Activated T-cell treated with anti-CD3 and anti-CD28 coated beads, Interleukin-2, amount 50 U/mL, for 24 hours (primary cell): Measurements from ENCODE around the gene XIRP1.
"Not testable (repeated sequence)": the region's sequence is repeated elsewhere in the genome, so short reads cannot be mapped to it uniquely, and the experiment has no call there.

Experiments
- DNase-seq: peaks from one replicate; pipeline ENCODE4 v3.0.0-alpha.2; 2020
- H3K27ac Mint-ChIP-seq: 2 replicates; pipeline ENCODE4 v1.8.0; 2020; ENCODE audit warnings: mild to moderate bottlenecking, mixed read lengths
- H3K27me3 Mint-ChIP-seq: 2 replicates; pipeline ENCODE4 v1.8.0; 2020; ENCODE audit warnings: mixed read lengths
- H3K36me3 Mint-ChIP-seq: 2 replicates; pipeline ENCODE4 v1.8.0; 2020; ENCODE audit warnings: low read depth, mixed read lengths
- H3K4me1 Mint-ChIP-seq: 2 replicates; pipeline ENCODE4 v1.8.0; 2020; ENCODE audit warnings: low read depth, mixed read lengths
- H3K4me3 Mint-ChIP-seq: 2 replicates; pipeline ENCODE4 v1.8.0; 2020; ENCODE audit warnings: mild to moderate bottlenecking, moderate library complexity, mixed read lengths
- H3K9me3 Mint-ChIP-seq: 2 replicates; pipeline ENCODE4 v1.8.0; 2020; ENCODE audit warnings: mixed read lengths

The XIRP1 gene

GRCh38 chr3:39192490-39193092 is at the start of gene XIRP1:
TSS of gene XIRP1 (minus strand) at chr3:39192595. CDS start at chr3:39189445, 3,150 bp downstream.
- peaks cover 8% of the 10 kb centered on the region for H3K36me3 Mint-ChIP-seq
- no peak for DNase-seq
- H3K9me3 Mint-ChIP-seq, result peaks cover 3% of the 10 kb centered on the region
- peaks cover 51% of the 10 kb centered on the region for H3K4me1 Mint-ChIP-seq
- H3K4me3 Mint-ChIP-seq, result peak within 1 kb of the TSS; percentile 50
- peak within 1 kb of the TSS; percentile 78 for H3K27ac Mint-ChIP-seq
- H3K27me3 Mint-ChIP-seq, result no peaks in the 10 kb centered on the region

- peaks cover 7% of the 10 kb centered on the region for H3K27me3 Mint-ChIP-seq
- no peaks in the 10 kb centered on the region for H3K36me3 Mint-ChIP-seq
- H3K4me1 Mint-ChIP-seq, result peaks cover 3% of the 10 kb centered on the region
- DNase-seq, result no peak
- no peaks in the 10 kb centered on the region for H3K9me3 Mint-ChIP-seq
- H3K4me3 Mint-ChIP-seq, result no peak overlapping the region
- H3K27ac Mint-ChIP-seq, result no peak overlapping the region
These were observed 49.2 kb upstream of the XIRP1 start for GRCh38 chr3:39241561-39241960.

- no peak for DNase-seq
- H3K4me1 Mint-ChIP-seq, result peaks cover 13% of the 10 kb centered on the region
- H3K36me3 Mint-ChIP-seq, result no peaks in the 10 kb centered on the region
- peaks cover 16% of the 10 kb centered on the region for H3K27me3 Mint-ChIP-seq
- H3K27ac Mint-ChIP-seq, result no peak overlapping the region
- no peak overlapping the region for H3K4me3 Mint-ChIP-seq
- H3K9me3 Mint-ChIP-seq, result no peaks in the 10 kb centered on the region
These were observed 44.6 kb upstream of the XIRP1 start for GRCh38 chr3:39237027-39237426.

GRCh38 chr3:39234651-39235050 is 42.3 kb upstream of the XIRP1 start:
- no peak for DNase-seq
- peaks cover 13% of the 10 kb centered on the region for H3K4me1 Mint-ChIP-seq
- peaks cover 10% of the 10 kb centered on the region for H3K27me3 Mint-ChIP-seq
- no peak overlapping the region for H3K27ac Mint-ChIP-seq
- H3K4me3 Mint-ChIP-seq, result no peak overlapping the region
- H3K36me3 Mint-ChIP-seq, result no peaks in the 10 kb centered on the region
- H3K9me3 Mint-ChIP-seq, result no peaks in the 10 kb centered on the region

- H3K4me1 Mint-ChIP-seq, result peaks cover 13% of the 10 kb centered on the region
- DNase-seq, result no peak
- H3K27me3 Mint-ChIP-seq, result peaks cover 9% of the 10 kb centered on the region
- H3K4me3 Mint-ChIP-seq, result no peak overlapping the region
- no peaks in the 10 kb centered on the region for H3K36me3 Mint-ChIP-seq
- no peaks in the 10 kb centered on the region for H3K9me3 Mint-ChIP-seq
- no peak overlapping the region for H3K27ac Mint-ChIP-seq
These were observed 40.5 kb upstream of the XIRP1 start for GRCh38 chr3:39232859-39233258.

GRCh38 chr3:39230453-39230852 is 38.1 kb upstream of the XIRP1 start:
- DNase-seq, result no peak
- H3K4me1 Mint-ChIP-seq, result peaks cover 13% of the 10 kb centered on the region
- no peaks in the 10 kb centered on the region for H3K9me3 Mint-ChIP-seq
- no peaks in the 10 kb centered on the region for H3K36me3 Mint-ChIP-seq
- no peak overlapping the region for H3K4me3 Mint-ChIP-seq
- peaks cover 9% of the 10 kb centered on the region for H3K27me3 Mint-ChIP-seq
- no peak overlapping the region for H3K27ac Mint-ChIP-seq

- H3K27me3 Mint-ChIP-seq, result peaks cover 6% of the 10 kb centered on the region
- H3K9me3 Mint-ChIP-seq, result no peaks in the 10 kb centered on the region
- no peak for DNase-seq
- H3K36me3 Mint-ChIP-seq, result no peaks in the 10 kb centered on the region
- no peak overlapping the region for H3K27ac Mint-ChIP-seq
- H3K4me1 Mint-ChIP-seq, result no peaks in the 10 kb centered on the region
- no peak overlapping the region for H3K4me3 Mint-ChIP-seq
These were observed 36.1 kb upstream of the XIRP1 start for GRCh38 chr3:39228496-39228895.

GRCh38 chr3:39227596-39227995 is 35.2 kb upstream of the XIRP1 start:
- H3K4me3 Mint-ChIP-seq, DNase-seq, H3K9me3 Mint-ChIP-seq, H3K36me3 Mint-ChIP-seq, H3K27me3 Mint-ChIP-seq, H3K27ac Mint-ChIP-seq, H3K4me1 Mint-ChIP-seq: not testable (repeated sequence)

- DNase-seq, result no peak
- H3K9me3 Mint-ChIP-seq, result no peaks in the 10 kb centered on the region
- H3K36me3 Mint-ChIP-seq, result no peaks in the 10 kb centered on the region
- peaks cover 2% of the 10 kb centered on the region for H3K27me3 Mint-ChIP-seq
- H3K27ac Mint-ChIP-seq, result no peak overlapping the region
- no peaks in the 10 kb centered on the region for H3K4me1 Mint-ChIP-seq
- no peak overlapping the region for H3K4me3 Mint-ChIP-seq
These were observed 33.8 kb upstream of the XIRP1 start for GRCh38 chr3:39226106-39226741.

GRCh38 chr3:39224288-39224687 is 31.9 kb upstream of the XIRP1 start:
- Mint-ChIP-seq H3K27ac (no peak overlapping the region), H3K4me1 (peaks cover 4% of the 10 kb centered on the region), H3K27me3 (peaks cover 6% of the 10 kb centered on the region), H3K36me3 (no peaks in the 10 kb centered on the region), H3K9me3 (no peaks in the 10 kb centered on the region), H3K4me3 (no peak overlapping the region)
- DNase-seq, result no peak

- Mint-ChIP-seq H3K9me3 (no peaks in the 10 kb centered on the region), H3K27me3 (peaks cover 6% of the 10 kb centered on the region), H3K4me3 (no peak overlapping the region), H3K27ac (no peak overlapping the region), H3K4me1 (peaks cover 4% of the 10 kb centered on the region), H3K36me3 (no peaks in the 10 kb centered on the region)
- no peak for DNase-seq
These were observed 30.5 kb upstream of the XIRP1 start for GRCh38 chr3:39222939-39223338.

GRCh38 chr3:39222462-39222861 is 30.1 kb upstream of the XIRP1 start:
- H3K4me3 Mint-ChIP-seq, result no peak overlapping the region
- no peak overlapping the region for H3K27ac Mint-ChIP-seq
- no peak for DNase-seq
- peaks cover 6% of the 10 kb centered on the region for H3K27me3 Mint-ChIP-seq
- H3K9me3 Mint-ChIP-seq, result no peaks in the 10 kb centered on the region
- H3K4me1 Mint-ChIP-seq, result peaks cover 4% of the 10 kb centered on the region
- no peaks in the 10 kb centered on the region for H3K36me3 Mint-ChIP-seq

- H3K9me3 Mint-ChIP-seq, result no peaks in the 10 kb centered on the region
- no peak overlapping the region for H3K4me3 Mint-ChIP-seq
- no peak for DNase-seq
- H3K4me1 Mint-ChIP-seq, result peaks cover 8% of the 10 kb centered on the region
- no peaks in the 10 kb centered on the region for H3K36me3 Mint-ChIP-seq
- H3K27ac Mint-ChIP-seq, result no peak overlapping the region
- H3K27me3 Mint-ChIP-seq, result peaks cover 6% of the 10 kb centered on the region
These were observed 28.7 kb upstream of the XIRP1 start for GRCh38 chr3:39221141-39221530.

- Mint-ChIP-seq H3K4me1 (peaks cover 12% of the 10 kb centered on the region), H3K4me3 (no peak overlapping the region), H3K9me3 (no peaks in the 10 kb centered on the region), H3K27me3 (peaks cover 6% of the 10 kb centered on the region), H3K27ac (no peak overlapping the region), H3K36me3 (no peaks in the 10 kb centered on the region)
- DNase-seq, result no peak
These were observed 28.2 kb upstream of the XIRP1 start for GRCh38 chr3:39220407-39221140.

- Mint-ChIP-seq H3K9me3 (no peaks in the 10 kb centered on the region), H3K27me3 (peaks cover 6% of the 10 kb centered on the region), H3K4me3 (no peak overlapping the region), H3K4me1 (peaks cover 12% of the 10 kb centered on the region), H3K36me3 (no peaks in the 10 kb centered on the region), H3K27ac (no peak overlapping the region)
- no peak for DNase-seq
These were observed 27.3 kb upstream of the XIRP1 start for GRCh38 chr3:39219702-39220101.
